ENCODE results near the gene S100Z.

DNA sequence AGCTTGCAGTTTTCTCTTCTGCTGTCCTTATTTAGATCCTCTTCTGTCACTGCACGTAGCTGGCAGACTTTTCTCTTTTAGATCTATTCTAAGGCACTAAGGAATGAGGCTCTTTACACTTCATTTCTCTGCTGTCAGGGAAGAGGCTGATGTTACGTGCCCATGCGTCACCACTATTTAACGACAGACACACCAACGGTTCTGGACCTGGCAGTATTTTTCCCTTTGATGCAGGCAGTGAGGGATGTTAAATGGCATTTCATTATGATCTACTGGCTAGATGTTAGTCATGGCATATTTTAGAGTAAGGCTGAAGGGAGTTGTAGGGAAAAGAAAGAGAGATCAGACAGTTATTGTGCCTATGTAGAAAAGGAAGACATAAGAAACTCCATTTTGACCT is 94.8 kb downstream of the S100Z start:
- TF ChIP-seq EP300 (IDR thresholded peaks at IDR 0.05) = no peak
- TF ChIP-seq, protein P1, sequence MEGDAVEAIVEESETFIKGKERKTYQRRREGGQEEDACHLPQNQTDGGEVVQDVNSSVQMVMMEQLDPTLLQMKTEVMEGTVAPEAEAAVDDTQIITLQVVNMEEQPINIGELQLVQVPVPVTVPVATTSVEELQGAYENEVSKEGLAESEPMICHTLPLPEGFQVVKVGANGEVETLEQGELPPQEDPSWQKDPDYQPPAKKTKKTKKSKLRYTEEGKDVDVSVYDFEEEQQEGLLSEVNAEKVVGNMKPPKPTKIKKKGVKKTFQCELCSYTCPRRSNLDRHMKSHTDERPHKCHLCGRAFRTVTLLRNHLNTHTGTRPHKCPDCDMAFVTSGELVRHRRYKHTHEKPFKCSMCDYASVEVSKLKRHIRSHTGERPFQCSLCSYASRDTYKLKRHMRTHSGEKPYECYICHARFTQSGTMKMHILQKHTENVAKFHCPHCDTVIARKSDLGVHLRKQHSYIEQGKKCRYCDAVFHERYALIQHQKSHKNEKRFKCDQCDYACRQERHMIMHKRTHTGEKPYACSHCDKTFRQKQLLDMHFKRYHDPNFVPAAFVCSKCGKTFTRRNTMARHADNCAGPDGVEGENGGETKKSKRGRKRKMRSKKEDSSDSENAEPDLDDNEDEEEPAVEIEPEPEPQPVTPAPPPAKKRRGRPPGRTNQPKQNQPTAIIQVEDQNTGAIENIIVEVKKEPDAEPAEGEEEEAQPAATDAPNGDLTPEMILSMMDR (IDR thresholded peaks at IDR 0.05) = no peak
- TF ChIP-seq POLR2AphosphoS5 (IDR thresholded peaks at IDR 0.05) = no peak
- no peak for TF ChIP-seq POLR2A (IDR thresholded peaks at IDR 0.05)
